Caco-2 (cell line): Measurements from ENCODE around the gene ZNF653. TPM values are rescaled to one million over a fixed set of nuclear protein-coding genes. Genes with fewer than 3 reads are reported as not detected.
A peak's percentile ranks its signal among the peaks of the same experiment; 100 is the strongest.

Experiments
- BruUV-seq: library from RNA; stranded (reverse); fragments of 400-500 nt; replicated peaks from 2 replicates; lab custom pipeline; 2021; lab: Mats Ljungman, UMichigan
- CTCF ChIA-PET: fragments of 300-600 bp; sonication (Branson Sonifier 250); formaldehyde crosslinking; loops from one replicate; lab custom pipeline; 2022; ENCODE audit warnings: antibody characterized with exemption; lab: Charles Lee
- POLR2A ChIA-PET: fragments of 300-600 bp; sonication (Branson Sonifier 250); formaldehyde crosslinking; loops from one replicate; lab custom pipeline; 2022; ENCODE audit warnings: antibody characterized with exemption; lab: Charles Lee
- DNase-seq, 2 experiments: peaks; one replicate each; pipeline versions ENCODE4 v3.0.0 to v3.0.0-alpha.2; 2020 to 2022
- H3K27me3 ChIP-seq: replicated peaks from 2 replicates; pipeline ENCODE4 v1.6.0; 2011; ENCODE audit warnings: low read length; ENCODE audit not compliant: control insufficient read depth, insufficient read depth
- H3K36me3 ChIP-seq: 2 replicates; pipeline ENCODE4 v1.5.1; 2011; ENCODE audit warnings: low read length; ENCODE audit not compliant: control insufficient read depth, insufficient read depth
- H3K4me1 ChIP-seq: fragments of 250-450 bp; sonication (Bioruptor Pico); 2 replicates; pipeline ENCODE4 v1.5.1; 2020; ENCODE audit warnings: mild to moderate bottlenecking
- H3K4me3 ChIP-seq: 2 replicates; pipeline ENCODE4 v1.5.1; 2011; ENCODE audit warnings: low read depth, mild to moderate bottlenecking, control low read depth, low read length
- H3K9me3 ChIP-seq: fragments of 250-450 bp; sonication (Bioruptor Pico); 2 replicates; pipeline ENCODE4 v1.5.1; 2020; ENCODE audit warnings: mild to moderate bottlenecking, moderate library complexity
- H3K27ac Mint-ChIP-seq: one replicate; pipeline ENCODE4 v1.8.0; 2022; ENCODE audit warnings: mixed read lengths; ENCODE audit not compliant: unreplicated experiment
- H3K27me3 Mint-ChIP-seq: one replicate; pipeline ENCODE4 v1.8.0; 2022; ENCODE audit warnings: mixed read lengths; ENCODE audit not compliant: insufficient read depth, unreplicated experiment
- H3K36me3 Mint-ChIP-seq: one replicate; pipeline ENCODE4 v1.8.0; 2022; ENCODE audit warnings: mild to moderate bottlenecking, mixed read lengths; ENCODE audit not compliant: insufficient read depth, unreplicated experiment
- H3K4me1 Mint-ChIP-seq: one replicate; pipeline ENCODE4 v1.8.0; 2022; ENCODE audit warnings: low read depth, mixed read lengths; ENCODE audit not compliant: unreplicated experiment
- H3K4me3 Mint-ChIP-seq: one replicate; pipeline ENCODE4 v1.8.0; 2022; ENCODE audit warnings: mild to moderate bottlenecking, moderate library complexity, mixed read lengths; ENCODE audit not compliant: unreplicated experiment
- H3K9me3 Mint-ChIP-seq: one replicate; pipeline ENCODE4 v1.8.0; 2022; ENCODE audit warnings: mixed read lengths; ENCODE audit not compliant: unreplicated experiment
- intact Hi-C: fragments of 100-400 bp; cut with micrococcal nuclease; formaldehyde crosslinking; loops from one replicate; pipeline ENCODE4 v1.10.0; 2022; ENCODE audit not compliant: unreplicated experiment
- total RNA-seq: library from RNA; stranded (reverse); gene quantifications from 2 replicates; pipeline ENCODE4 v1.2.3, GENCODE V29; 2022
- TF ChIP-seq, protein P1 (sequence below), 2 experiments: fragments of 200-600 bp in 1 of 2; IDR thresholded peaks; 1 replicate in 1 of 2; 2 replicates in 1 of 2; pipeline versions ENCODE4 v1.5.1 to v1.8.0; 2011 to 2022; ENCODE audit warnings: antibody characterized with exemption in 1 of 2, control low read depth in 1 of 2, inconsistent platforms in 1 of 2, low read depth in 1 of 2, low read length in 1 of 2, mild to moderate bottlenecking in 1 of 2, moderate library complexity in 1 of 2; ENCODE audit not compliant: insufficient read depth in 1 of 2, severe bottlenecking in 1 of 2, unreplicated experiment in 1 of 2

The ZNF653 gene
- total RNA-seq, 1 experiment from 2014 or later: 6.1 TPM

DNA sequence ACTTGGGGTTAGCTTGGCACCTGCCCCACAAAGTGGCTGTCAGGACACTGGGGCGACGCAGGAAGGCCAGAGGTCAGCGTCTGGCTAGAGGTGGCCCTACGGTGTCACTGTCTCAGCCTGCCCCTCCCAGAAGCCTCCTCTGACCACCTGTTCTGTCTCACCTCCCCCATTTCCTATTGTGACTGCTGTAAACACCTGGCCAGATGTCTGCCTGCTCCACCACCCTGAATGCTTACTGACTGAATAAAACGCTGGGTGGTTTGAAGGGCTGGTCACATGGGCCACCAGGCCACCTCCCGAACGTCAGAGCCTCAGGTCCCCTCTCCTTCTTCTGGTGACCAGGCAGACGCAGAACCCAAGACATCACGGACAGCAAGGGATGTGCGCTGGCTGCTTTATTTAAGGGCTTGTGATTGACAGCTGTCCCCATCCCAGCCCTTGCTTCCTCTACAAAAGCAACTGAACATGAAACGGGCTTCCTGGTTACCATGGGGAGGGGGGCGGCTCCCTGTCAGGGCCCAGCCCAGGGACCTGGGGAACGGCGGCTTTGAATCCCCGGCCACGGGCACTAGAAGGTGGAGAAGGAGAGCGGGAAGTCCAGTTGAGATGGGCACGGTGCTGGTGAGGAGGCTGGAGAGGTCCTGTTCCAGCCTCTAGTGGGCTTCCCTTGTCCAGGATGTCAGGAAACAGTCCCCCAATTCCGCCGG lies 47.2 kb upstream of the ZNF653 start:
- Mint-ChIP-seq H3K9me3 (no peaks in the 10 kb centered on the region), H3K36me3 (peaks cover 6% of the 10 kb centered on the region), H3K4me3 (no peak overlapping the region), H3K27ac (no peak overlapping the region), H3K4me1 (peaks cover 2% of the 10 kb centered on the region), H3K27me3 (no peaks in the 10 kb centered on the region)
- no peak for DNase-seq
- H3K9me3 ChIP-seq: no peaks in the 10 kb centered on the region
- intact Hi-C loops: no loop called here
- ChIA-PET CTCF (no interaction called here), POLR2A (no interaction called here)
- TF ChIP-seq, protein P1, sequence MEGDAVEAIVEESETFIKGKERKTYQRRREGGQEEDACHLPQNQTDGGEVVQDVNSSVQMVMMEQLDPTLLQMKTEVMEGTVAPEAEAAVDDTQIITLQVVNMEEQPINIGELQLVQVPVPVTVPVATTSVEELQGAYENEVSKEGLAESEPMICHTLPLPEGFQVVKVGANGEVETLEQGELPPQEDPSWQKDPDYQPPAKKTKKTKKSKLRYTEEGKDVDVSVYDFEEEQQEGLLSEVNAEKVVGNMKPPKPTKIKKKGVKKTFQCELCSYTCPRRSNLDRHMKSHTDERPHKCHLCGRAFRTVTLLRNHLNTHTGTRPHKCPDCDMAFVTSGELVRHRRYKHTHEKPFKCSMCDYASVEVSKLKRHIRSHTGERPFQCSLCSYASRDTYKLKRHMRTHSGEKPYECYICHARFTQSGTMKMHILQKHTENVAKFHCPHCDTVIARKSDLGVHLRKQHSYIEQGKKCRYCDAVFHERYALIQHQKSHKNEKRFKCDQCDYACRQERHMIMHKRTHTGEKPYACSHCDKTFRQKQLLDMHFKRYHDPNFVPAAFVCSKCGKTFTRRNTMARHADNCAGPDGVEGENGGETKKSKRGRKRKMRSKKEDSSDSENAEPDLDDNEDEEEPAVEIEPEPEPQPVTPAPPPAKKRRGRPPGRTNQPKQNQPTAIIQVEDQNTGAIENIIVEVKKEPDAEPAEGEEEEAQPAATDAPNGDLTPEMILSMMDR (IDR thresholded peaks at IDR 0.05; ENCODE audit: insufficient read depth in 1 of 2, low read depth in 1 of 2, low read length in 1 of 2, severe bottlenecking in 1 of 2, unreplicated experiment in 1 of 2): no peak
- H3K36me3 ChIP-seq: no peaks in the 10 kb centered on the region; the same call in 1 of the 2 replicates
- no peaks in the 10 kb centered on the region for H3K27me3 ChIP-seq
- no TSS peak for BruUV-seq
- 0 out of 2 replicates have a peak, but pooled peaks cover 1% of the 10 kb centered on the region for H3K4me1 ChIP-seq
- H3K4me3 ChIP-seq: no peak overlapping the region

GRCh38 chr19:11551603-11552235 lies 46.1 kb upstream of the ZNF653 start:
- H3K9me3 Mint-ChIP-seq: no peaks in the 10 kb centered on the region
- H3K4me1 ChIP-seq: no peaks in the 10 kb centered on the region
- BruUV-seq: no TSS peak

DNA sequence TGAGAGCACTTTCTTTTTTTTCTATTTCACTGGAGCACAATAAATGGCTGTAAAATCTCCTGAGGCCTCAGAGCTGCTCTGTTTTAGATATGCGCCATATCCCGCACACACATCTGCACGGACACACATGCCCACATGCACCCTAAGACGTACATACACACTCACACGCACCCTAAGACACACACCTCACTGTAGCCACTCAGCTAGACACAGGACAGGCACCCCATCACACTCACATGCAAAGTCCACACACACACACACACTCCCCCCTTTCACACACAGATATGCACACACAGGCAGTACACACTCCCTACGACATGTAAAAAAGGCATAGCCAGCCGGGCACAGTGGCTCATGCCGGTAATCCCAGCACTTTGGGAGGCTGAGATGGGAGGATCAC lies 44.6 kb upstream of the ZNF653 start:
- Mint-ChIP-seq H3K27me3 (no peaks in the 10 kb centered on the region), H3K4me3 (no peak overlapping the region), H3K4me1 (peaks cover 5% of the 10 kb centered on the region), H3K36me3 (peaks cover 6% of the 10 kb centered on the region), H3K9me3 (no peaks in the 10 kb centered on the region), H3K27ac (no peak overlapping the region)
- Histone ChIP-seq H3K4me3 (no peak overlapping the region), H3K4me1 (no peaks in the 10 kb centered on the region), H3K9me3 (no peaks in the 10 kb centered on the region), H3K27me3 (no peaks in the 10 kb centered on the region), H3K36me3 (no peaks in the 10 kb centered on the region)
- no TSS peak for BruUV-seq
- intact Hi-C loops: no loop called here
- TF ChIP-seq, protein P1 (IDR thresholded peaks at IDR 0.05; ENCODE audit: insufficient read depth in 1 of 2, low read depth in 1 of 2, low read length in 1 of 2, severe bottlenecking in 1 of 2, unreplicated experiment in 1 of 2): no peak
- ChIA-PET CTCF (interaction anchor here (0.7 kb wide), 1 partner anchor 14 kb away, joined by 3 read pairs; no protein-coding TSS in a partner anchor), POLR2A (no interaction called here)
- no peak for DNase-seq

More at GRCh38 chr19:11551603-11552235, 46.1 kb upstream of the ZNF653 start:
- intact Hi-C loops: no loop called here
- no peaks in the 10 kb centered on the region for H3K4me1 Mint-ChIP-seq
- no peaks in the 10 kb centered on the region; the same call in 1 of the 2 replicates for H3K36me3 ChIP-seq
- H3K27ac Mint-ChIP-seq: no peak overlapping the region
- no peak overlapping the region for H3K4me3 Mint-ChIP-seq
- H3K4me3 ChIP-seq: no peak overlapping the region
- TF ChIP-seq, protein P1 (IDR thresholded peaks at IDR 0.05; ENCODE audit: insufficient read depth in 1 of 2, low read depth in 1 of 2, low read length in 1 of 2, severe bottlenecking in 1 of 2, unreplicated experiment in 1 of 2): peak in 1 of 2 experiments; percentile 26
- no peaks in the 10 kb centered on the region for H3K27me3 ChIP-seq
- no peaks in the 10 kb centered on the region for H3K9me3 ChIP-seq
- CTCF ChIA-PET: interaction anchor here (0.6 kb wide), 1 partner anchor 10 kb away, joined by 3 read pairs; no protein-coding TSS in a partner anchor
- H3K27me3 Mint-ChIP-seq: no peaks in the 10 kb centered on the region
- H3K36me3 Mint-ChIP-seq: peaks cover 6% of the 10 kb centered on the region
- POLR2A ChIA-PET: no interaction called here
- peak in 1 of 2 experiments; percentile 33 for DNase-seq
